NCI-H146 (cell line): Measurements from ENCODE around the gene PSMC6.

Experiments
- DNase-seq: peaks from one replicate; lab custom pipeline; 2025; lab: John Stamatoyannopoulos, UW

The PSMC6 gene

GRCh38 chr14:52706724-52707706 lies at the start of gene PSMC6:
TSS of gene PSMC6 (plus strand) at chr14:52707200. CDS start at chr14:52707220, 20 bp downstream.
- peak; percentile 95 for DNase-seq

GRCh38 chr14:52660325-52660724 lies 46.7 kb upstream of the PSMC6 start:
- no peak for DNase-seq

- no peak for DNase-seq
Measured at GRCh38 chr14:52660832-52661231, 46.2 kb upstream of the PSMC6 start.

DNA sequence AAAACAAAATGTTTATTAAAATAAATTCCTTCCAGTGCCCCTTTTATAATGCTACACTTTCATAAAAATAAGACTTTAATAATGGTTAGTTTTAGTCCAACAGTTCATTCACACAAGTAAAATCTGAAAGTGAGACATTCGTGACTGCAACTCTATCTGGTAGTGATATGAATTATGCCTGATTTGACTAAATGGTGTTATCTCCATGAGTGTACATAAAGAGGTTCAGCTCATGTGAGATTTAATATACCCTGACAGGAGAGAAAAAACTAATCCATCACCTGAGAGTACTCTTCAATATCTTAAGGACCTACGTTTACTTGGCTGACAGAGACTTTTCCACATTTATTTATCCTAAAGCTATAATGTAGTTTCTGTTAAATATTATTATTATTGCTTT lies 45.7 kb upstream of the PSMC6 start:
- no peak for DNase-seq

- DNase-seq, result peak; percentile 72
Measured at GRCh38 chr14:52663850-52664249, 43.1 kb upstream of the PSMC6 start.

- no peak for DNase-seq
Measured at GRCh38 chr14:52678591-52678990, 28.4 kb upstream of the PSMC6 start.

- no peak for DNase-seq
Measured at GRCh38 chr14:52683985-52684520, 22.9 kb upstream of the PSMC6 start.

DNA sequence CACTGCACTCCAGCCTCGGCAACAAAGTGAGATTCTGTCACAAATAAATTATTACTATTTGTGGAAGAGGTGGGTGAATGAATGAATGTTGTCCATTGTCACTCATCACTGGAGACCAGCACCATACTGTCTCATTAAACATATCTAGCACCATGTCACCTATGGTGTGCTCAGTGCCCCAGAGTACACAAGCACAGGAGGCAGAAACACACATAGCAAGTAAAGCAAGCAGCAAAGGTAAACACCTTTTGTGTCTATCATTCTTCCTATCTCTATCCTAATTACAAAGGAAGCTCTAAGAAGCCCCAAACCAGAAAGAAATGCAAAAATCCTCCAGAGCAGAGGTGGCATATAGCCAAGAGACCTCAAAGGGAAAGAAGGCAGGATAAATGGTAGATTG lies 20.8 kb upstream of the PSMC6 start:
- DNase-seq, result peak; percentile 22

- DNase-seq, result no peak
Measured at GRCh38 chr14:52690983-52691760, 15.8 kb upstream of the PSMC6 start.

DNA sequence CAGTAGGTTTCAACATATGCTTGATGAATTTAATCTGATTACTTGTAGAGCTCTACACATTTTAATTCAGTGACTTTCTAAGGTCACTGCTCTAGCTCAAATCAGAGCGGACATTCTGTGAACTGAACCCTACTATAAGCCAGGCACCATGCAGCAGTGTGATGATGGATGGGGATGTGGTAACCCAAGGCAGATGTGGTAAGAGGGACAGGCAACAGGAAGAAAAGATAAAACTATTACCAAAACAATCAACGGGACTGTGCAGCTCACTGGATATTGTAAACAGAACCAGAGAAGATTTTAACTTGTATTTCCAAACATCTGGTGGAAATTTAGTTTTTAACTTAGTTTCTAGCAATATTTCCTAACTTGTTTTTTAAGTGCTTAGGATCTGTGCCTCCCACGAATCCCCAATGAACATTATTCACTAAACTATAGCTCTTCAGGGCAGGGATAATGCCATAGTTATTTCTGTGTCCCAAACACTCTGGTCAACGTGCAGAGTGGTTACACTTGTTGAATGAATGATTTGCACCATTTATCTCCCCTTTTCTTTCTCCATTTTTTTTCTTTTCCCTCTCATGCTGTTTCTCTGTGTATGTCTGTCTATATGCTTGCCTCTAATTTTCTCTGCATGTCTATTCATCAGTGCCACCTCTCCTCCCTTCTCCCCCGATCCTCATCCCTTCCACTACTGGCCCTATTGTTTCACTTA lies 14.6 kb upstream of the PSMC6 start:
- DNase-seq, result no peak

DNA sequence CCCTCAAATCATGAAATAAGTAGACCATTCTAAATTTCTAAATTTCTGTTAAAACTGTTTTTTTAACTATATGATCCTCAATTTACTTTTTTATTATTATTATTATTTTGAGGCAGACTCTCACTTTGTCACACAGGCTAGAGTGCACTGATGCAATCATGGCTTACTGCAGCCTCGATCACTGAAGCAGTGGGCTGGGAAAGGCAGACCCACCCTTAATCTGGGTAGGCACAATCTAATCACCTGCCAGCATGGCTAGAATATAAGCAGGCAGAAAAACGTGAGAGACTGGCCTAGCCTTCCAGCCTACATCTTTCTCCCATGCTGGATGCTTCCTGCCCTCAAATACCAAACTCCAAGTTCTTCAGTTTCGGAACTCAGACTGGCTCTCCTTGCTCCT lies 14.0 kb upstream of the PSMC6 start:
- DNase-seq, result no peak

DNA sequence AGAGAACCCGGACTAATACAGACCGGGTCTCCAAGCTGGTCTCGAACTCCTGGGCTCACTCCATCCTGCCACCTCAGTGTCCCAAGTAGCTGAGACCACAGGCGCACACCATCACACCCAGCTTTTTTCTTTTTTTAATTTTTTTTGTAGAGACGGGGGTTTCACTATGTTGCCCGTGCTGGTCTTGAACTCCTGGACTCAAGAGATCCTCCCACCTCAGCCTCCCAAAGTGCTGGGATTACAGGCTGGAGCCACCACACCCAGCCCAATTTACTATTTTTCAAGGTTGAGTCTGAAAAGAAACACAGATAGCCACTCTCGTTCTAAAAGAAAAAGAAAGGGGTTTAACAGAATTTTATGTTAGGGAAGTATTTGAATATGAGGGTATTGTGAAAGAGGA lies 13.5 kb upstream of the PSMC6 start:
- no peak for DNase-seq

DNA sequence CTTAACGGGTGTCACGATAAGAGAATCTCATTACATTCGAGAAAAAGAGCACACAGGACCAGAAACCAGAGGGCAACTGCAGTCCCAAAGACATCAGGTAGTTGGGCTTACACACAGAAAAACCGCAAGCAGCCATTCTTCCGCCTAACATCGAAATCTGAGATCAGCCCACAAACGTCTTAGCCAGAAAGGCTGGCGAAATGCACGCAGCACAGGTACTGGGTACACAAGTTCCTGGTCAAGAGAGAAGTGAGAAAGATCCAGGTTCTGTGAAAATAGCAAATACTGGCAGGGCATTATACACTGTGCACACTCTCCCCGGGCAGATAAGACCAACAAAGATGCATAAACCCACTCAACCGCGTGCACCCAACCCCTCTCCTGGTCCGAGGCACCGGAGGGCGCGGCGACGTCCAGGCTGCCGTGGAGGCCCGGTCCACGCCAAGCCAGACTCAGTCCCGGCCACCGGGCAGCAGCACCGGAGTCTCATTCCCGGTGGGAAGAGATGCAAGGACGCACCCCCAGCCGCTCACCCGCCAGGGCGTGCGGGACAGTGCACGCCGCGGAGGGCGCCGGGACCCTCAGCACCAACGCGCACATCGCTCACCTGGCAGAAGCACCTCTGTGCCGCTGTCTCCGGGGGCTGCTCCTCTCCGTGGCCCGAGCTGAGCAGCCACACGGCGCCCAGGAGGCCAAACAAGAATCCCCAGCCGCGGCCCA lies 12.1 kb upstream of the PSMC6 start:
- peak; percentile 53 for DNase-seq

- DNase-seq, result peak; percentile 80
Measured at GRCh38 chr14:52695481-52696091, 11.4 kb upstream of the PSMC6 start, which contains the start of gene ERO1A. TSS of gene ERO1A (minus strand) at chr14:52695558. CDS start at chr14:52695481, 77 bp downstream.

GRCh38 chr14:52700701-52701172 lies 6.3 kb upstream of the PSMC6 start:
- DNase-seq, result no peak

DNA sequence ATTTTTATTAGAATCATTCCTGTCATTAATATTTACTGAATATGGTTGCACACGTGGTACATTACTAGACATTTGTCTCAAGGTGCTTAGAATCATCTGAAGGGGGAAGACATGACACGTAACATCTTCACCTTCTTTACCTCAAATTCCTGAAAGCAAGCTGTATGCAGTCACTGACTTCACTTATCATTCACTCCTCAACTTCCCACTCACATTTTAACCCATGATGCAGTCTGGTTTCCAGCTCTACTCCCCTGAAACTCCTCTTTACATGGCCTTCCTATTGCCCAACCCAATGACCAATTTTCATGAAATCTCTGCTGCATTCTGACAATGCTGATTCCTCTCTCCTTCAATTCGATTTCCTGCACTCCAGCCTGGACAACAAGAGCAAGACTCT lies 5.8 kb upstream of the PSMC6 start:
- no peak for DNase-seq

DNA sequence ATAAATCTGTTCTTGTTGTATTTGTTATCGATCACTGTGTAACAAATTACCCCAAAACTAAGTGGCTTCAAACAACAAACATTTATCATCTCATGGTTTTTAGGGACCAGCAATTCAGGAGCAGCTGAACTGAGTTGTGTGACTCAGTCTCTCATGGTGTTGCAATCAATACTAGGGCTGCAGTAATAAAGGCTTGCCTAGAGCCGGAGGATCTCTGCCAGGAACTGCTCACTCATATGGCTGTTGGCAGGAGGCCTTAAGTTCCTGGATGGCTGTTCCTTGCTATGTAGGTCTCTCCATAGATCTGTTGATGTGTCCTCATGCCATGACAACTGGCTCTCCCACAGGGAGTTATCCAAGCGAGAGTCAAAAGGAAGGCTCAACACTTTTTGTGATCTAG lies 3.8 kb upstream of the PSMC6 start:
- no peak for DNase-seq

GRCh38 chr14:52703664-52704063 lies 3.3 kb upstream of the PSMC6 start:
- DNase-seq, result no peak

- peak; percentile 14 for DNase-seq
Measured at GRCh38 chr14:52706286-52706685, 714 bp upstream of the PSMC6 start.

DNA sequence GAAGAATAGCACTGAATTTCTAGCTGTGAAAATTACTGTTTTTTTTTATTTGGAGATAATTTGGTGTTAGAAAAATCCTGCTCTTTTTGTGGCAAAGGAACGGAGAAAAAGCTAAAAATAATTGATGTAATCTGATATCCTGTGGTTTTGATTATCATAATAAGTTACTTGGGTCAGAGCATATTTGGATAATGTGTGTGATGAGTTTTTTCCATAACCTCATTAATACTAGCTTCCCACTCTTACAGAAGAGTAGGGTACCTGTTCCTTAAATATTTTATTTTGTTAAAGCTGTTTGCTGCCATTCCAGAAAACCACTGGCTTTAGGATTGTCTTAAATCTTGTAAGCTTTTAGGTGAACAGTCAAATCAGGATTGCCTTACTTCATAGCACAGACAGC lies 4.7 kb downstream of the PSMC6 start:
- DNase-seq, result no peak

DNA sequence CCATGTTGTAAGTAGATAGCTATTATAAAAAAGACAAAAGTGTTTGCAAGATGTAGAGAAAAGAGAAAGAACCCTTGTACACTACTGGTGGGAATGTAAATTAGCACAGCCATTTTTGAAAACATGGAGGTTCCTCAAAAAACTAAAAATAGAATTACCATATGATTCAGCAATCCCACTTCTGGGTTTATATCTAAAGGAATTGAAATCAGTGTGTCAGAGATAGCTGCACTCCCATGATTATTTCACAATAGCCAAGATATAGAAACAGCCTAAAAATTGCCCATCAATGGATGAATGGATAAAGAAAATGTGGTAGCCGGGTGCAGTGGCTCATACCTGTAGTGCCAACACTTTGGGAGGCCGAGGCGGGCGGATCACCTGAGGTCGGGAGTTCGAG lies 9.2 kb downstream of the PSMC6 start:
- DNase-seq, result no peak
